SK-N-MC (cell line): Measurements from ENCODE around the gene CACNA1A.

ENCODE experiments used
- EZH2 ChIP-seq: fragments of 200-600 bp; sonication (generic); IDR thresholded peaks from one replicate; pipeline ENCODE4 v1.6.1; 2017; ENCODE audit warnings: antibody characterized with exemption
- POLR2AphosphoS5 ChIP-seq: IDR thresholded peaks from 2 replicates; pipeline ENCODE4 v1.6.1; 2012; ENCODE audit warnings: mild to moderate bottlenecking, low read depth, low read length, borderline replicate concordance

DNA sequence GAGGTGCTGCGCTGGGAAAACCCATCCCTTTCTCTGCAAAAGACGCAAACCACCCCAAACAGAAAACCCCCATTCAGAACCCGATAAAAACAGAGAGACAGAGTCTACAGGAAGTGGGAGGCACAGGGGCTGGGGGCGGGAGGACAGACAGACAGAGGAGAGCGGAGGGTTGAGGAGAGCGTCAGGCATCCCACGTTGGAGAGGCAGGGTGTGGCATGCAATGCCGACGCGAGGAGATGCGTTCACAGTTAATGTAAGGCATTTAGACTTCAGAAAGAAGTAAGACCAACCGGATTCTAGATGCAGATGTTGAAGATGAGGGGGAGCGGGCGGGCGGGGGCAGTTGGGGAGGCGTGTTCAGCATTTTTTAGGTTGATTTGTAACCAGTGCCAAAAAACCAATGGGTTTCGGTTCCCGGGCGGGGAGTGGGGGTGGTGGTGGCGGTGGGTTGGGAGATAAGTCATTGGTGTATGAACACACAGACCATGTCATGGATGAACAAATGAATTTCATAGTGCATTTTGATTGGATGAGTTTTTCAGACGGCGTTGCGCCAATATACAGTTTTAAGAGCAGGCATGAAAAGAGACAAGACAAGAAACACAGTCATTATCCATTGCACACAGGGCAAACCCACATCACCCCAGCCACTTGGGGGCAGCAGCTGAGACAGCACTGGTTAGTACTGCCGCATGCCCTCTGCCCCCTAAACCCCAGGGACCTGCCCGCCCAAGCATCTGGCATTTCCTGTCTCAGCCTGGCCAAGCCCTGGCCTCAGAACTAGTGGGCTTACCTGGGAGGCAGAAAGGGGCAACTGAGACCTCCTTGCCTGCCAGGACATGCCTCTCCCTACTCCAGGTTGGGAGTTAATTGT lies 264.8 kb downstream of the CACNA1A start:
- no peak for TF ChIP-seq EZH2
- TF ChIP-seq POLR2AphosphoS5 = no peak
